Natural killer cell (primary cell): ENCODE measurements around the gene DUSP22. TPM values are rescaled to one million over a fixed set of nuclear protein-coding genes. Genes with fewer than 3 reads are reported as not detected.
"Not testable (repeated sequence)": the region's sequence is repeated elsewhere in the genome, so short reads cannot be mapped to it uniquely, and the experiment has no call there.

Experiments
- ATAC-seq, 3 donors: fragments of 150-1000 bp in 2 of 3; fragments of 200-7000 bp in 1 of 3; cut with Tn5 transposase; 1 replicate in 1 of 3; 2 replicates in 2 of 3; pipeline ENCODE4 v1.10.0; 2021; ENCODE audit warnings: mild to moderate bottlenecking in 2 of 3, moderate library complexity in 2 of 3
- DNase-seq, 2 donors: peaks; one replicate each; pipeline versions ENCODE4 v3.0.0 to v3.0.0-alpha.2; 2013 to 2021; ENCODE audit warnings: mixed read lengths in 1 of 2
- H3K27ac ChIP-seq: one replicate; pipeline ENCODE4 v1.5.1; 2013; ENCODE audit warnings: mild to moderate bottlenecking, low read length
- H3K27me3 ChIP-seq: one replicate; pipeline ENCODE4 v1.6.1; 2013; ENCODE audit warnings: low read length; ENCODE audit not compliant: control insufficient read depth, insufficient read depth
- H3K36me3 ChIP-seq: one replicate; pipeline ENCODE4 v1.6.1; 2013; ENCODE audit warnings: low read length; ENCODE audit not compliant: control insufficient read depth, insufficient read depth
- H3K4me1 ChIP-seq: one replicate; pipeline ENCODE4 v1.6.1; 2013; ENCODE audit warnings: low read length; ENCODE audit not compliant: control insufficient read depth, insufficient read depth
- H3K4me3 ChIP-seq: one replicate; pipeline ENCODE4 v1.5.1; 2013; ENCODE audit warnings: low read length
- H3K9me3 ChIP-seq: one replicate; pipeline ENCODE4 v1.6.1; 2013; ENCODE audit warnings: low read length; ENCODE audit not compliant: control insufficient read depth, insufficient read depth
- H3K27ac Mint-ChIP-seq, 2 donors: one replicate each; pipeline ENCODE4 v1.8.0; 2022; ENCODE audit warnings: mild to moderate bottlenecking in 2 of 2, mixed read lengths in 2 of 2, moderate library complexity in 1 of 2
- H3K27me3 Mint-ChIP-seq, 2 donors: one replicate each; pipeline ENCODE4 v1.8.0; 2022; ENCODE audit warnings: low read depth in 2 of 2, mixed read lengths in 2 of 2
- H3K36me3 Mint-ChIP-seq: one replicate; pipeline ENCODE4 v1.8.0; 2022; ENCODE audit warnings: mixed read lengths
- H3K4me1 Mint-ChIP-seq, 2 donors: one replicate each; pipeline ENCODE4 v1.8.0; 2022; ENCODE audit warnings: mixed read lengths in 2 of 2
- H3K4me3 Mint-ChIP-seq: one replicate; pipeline ENCODE4 v1.8.0; 2022; ENCODE audit warnings: mild to moderate bottlenecking, moderate library complexity, mixed read lengths
- H3K9me3 Mint-ChIP-seq, 2 donors: one replicate each; pipeline ENCODE4 v1.8.0; 2022; ENCODE audit warnings: mixed read lengths in 2 of 2
- WGBS: methylation state at CpG from one replicate; pipeline ENCODE4 v1.1.7; 2013; ENCODE audit warnings: missing lambda C conversion rate; ENCODE audit not compliant: insufficient coverage; 5-methylcytosine and 5-hydroxymethylcytosine counted together
- intact Hi-C: fragments of 100-400 bp; cut with micrococcal nuclease; formaldehyde crosslinking; loops from one replicate; pipeline ENCODE4 v1.14.2; 2022
- total RNA-seq, 4 donors: library from RNA; stranded (reverse); fragments of 120-200 nt in 1 of 4; gene quantifications; one replicate each; pipeline versions ENCODE4 v1.2.3 to v1.2.4, GENCODE V29; 2013 to 2022
- TF ChIP-seq, protein P1 (sequence below): fragments of 200-600 bp; IDR thresholded peaks from one replicate; pipeline ENCODE4 v1.8.0; 2022; ENCODE audit warnings: antibody characterized with exemption

DUSP22 gene, protein sequence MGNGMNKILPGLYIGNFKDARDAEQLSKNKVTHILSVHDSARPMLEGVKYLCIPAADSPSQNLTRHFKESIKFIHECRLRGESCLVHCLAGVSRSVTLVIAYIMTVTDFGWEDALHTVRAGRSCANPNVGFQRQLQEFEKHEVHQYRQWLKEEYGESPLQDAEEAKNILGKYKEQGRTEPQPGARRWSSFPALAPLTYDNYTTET
- total RNA-seq = 10 to 100 TPM; 50.4 to 61.5 (median 56.6) TPM
- 58.2 TPM for total RNA-seq (2013)

DNA sequence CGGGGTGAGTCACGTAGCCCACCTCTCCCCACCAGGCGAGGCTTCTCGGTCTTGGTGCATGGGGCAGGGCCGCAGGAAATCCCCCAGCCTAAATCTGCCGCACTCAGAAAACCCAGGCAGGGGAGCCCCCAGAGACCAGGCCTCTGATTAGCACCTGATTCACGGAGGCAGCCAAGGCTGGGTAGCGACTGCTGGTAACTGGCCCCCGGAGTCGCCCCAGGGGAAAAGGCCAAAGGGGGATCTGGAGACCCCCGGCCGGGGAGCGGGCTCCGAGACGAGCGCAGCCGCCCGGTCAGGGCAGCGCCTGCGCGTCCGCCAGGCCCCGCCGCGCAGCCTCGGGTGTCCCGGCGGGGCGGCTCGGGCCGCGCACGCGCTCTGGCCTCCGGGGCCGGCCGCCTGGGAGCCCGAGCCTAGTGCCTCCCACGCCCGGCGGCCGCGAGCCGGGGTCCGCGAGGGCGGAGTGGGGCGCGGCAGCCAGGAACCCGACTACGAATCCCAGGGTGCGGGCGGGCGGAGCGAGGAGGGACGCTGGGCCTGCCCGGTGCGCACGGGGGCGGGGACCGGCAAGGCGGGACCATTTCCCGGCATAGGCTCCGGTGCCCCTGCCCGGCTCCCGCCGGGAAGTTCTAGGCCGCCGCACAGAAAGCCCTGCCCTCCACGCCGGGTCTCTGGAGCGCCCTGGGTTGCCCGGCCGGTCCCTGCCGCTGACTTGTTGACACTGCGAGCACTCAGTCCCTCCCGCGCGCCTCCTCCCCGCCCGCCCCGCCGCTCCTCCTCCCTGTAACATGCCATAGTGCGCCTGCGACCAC, at the start of gene DUSP22:
TSS of gene DUSP22 (plus strand) at position 791 of the 809 bp plus-strand sequence. CDS start 53 bp downstream, outside the sequence.
- Histone ChIP-seq H3K4me1 (peaks cover 49% of the 10 kb centered on the region), H3K27me3 (no peaks in the 10 kb centered on the region), H3K27ac (peak within 1 kb of the TSS; percentile 98), H3K4me3 (peak within 1 kb of the TSS; percentile 52), H3K36me3 (no peaks in the 10 kb centered on the region), H3K9me3 (no peaks in the 10 kb centered on the region)
- H3K27ac Mint-ChIP-seq = peak within 1 kb of the TSS; percentile 92
- peak; percentile 66 to 74 (median 67) for ATAC-seq
- TF ChIP-seq, protein P1, sequence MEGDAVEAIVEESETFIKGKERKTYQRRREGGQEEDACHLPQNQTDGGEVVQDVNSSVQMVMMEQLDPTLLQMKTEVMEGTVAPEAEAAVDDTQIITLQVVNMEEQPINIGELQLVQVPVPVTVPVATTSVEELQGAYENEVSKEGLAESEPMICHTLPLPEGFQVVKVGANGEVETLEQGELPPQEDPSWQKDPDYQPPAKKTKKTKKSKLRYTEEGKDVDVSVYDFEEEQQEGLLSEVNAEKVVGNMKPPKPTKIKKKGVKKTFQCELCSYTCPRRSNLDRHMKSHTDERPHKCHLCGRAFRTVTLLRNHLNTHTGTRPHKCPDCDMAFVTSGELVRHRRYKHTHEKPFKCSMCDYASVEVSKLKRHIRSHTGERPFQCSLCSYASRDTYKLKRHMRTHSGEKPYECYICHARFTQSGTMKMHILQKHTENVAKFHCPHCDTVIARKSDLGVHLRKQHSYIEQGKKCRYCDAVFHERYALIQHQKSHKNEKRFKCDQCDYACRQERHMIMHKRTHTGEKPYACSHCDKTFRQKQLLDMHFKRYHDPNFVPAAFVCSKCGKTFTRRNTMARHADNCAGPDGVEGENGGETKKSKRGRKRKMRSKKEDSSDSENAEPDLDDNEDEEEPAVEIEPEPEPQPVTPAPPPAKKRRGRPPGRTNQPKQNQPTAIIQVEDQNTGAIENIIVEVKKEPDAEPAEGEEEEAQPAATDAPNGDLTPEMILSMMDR = no peak
- intact Hi-C loops = loop anchor here (1.0 to 5.0 kb wide), 5 partner anchors 56 to 200 kb away; no protein-coding TSS in a partner anchor
- H3K27me3 Mint-ChIP-seq = peaks cover 0 to 2% of the 10 kb centered on the region in 2 donors
- DNase-seq = peak; percentile 79 to 90
- WGBS = under 1% methylated on average over 85 of the region's 85 CpGs
- H3K4me3 Mint-ChIP-seq = peak within 1 kb of the TSS; percentile 92
- peaks cover 43 to 51% of the 10 kb centered on the region in 2 donors for H3K4me1 Mint-ChIP-seq
- no peaks in the 10 kb centered on the region for H3K36me3 Mint-ChIP-seq
- H3K9me3 Mint-ChIP-seq = no peaks in the 10 kb centered on the region

DNA sequence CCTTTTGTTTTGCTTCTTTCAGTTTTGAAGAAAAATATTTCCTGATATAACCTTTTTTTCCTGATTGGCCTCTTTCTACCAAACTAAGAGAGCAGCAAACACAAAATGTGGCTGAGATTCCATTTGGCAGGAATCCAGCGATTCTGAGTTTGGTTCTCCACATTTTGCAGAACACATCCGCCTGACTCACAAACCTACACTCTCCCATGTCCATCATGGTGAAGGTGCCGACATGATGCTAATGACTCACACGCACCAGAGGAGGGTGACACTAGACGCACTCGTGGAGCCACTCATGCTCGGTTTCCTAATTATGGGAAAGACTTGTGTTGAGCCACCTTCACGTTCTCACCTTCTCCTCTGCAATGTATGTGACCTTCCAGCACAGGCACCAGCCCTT, 45.9 kb upstream of the DUSP22 start:
- no peaks in the 10 kb centered on the region for H3K4me1 Mint-ChIP-seq
- TF ChIP-seq, protein P1 = no peak
- H3K4me3 ChIP-seq = no peak overlapping the region
- no peaks in the 10 kb centered on the region for H3K27me3 ChIP-seq
- intact Hi-C loops = no loop called here
- H3K36me3 ChIP-seq = no peaks in the 10 kb centered on the region
- no peaks in the 10 kb centered on the region for H3K36me3 Mint-ChIP-seq
- no peak overlapping the region for H3K27ac ChIP-seq
- DNase-seq (no peak), ATAC-seq (no peak)
- H3K4me1 ChIP-seq = no peaks in the 10 kb centered on the region
- WGBS = 93% methylated on average over 8 of the region's 8 CpGs
- no peak overlapping the region for H3K4me3 Mint-ChIP-seq
- H3K9me3 Mint-ChIP-seq = no peaks in the 10 kb centered on the region
- no peak overlapping the region for H3K27ac Mint-ChIP-seq
- no peaks in the 10 kb centered on the region for H3K9me3 ChIP-seq
- peaks cover 9 to 21% of the 10 kb centered on the region in 2 donors for H3K27me3 Mint-ChIP-seq

- Mint-ChIP-seq H3K36me3 (no peaks in the 10 kb centered on the region), H3K27ac (no peak overlapping the region), H3K27me3 (peaks cover 7 to 21% of the 10 kb centered on the region in 2 donors), H3K4me3 (no peak overlapping the region), H3K4me1 (peaks cover 0 to 6% of the 10 kb centered on the region in 2 donors), H3K9me3 (no peaks in the 10 kb centered on the region)
- TF ChIP-seq, protein P1 = no peak
- H3K9me3 ChIP-seq = no peaks in the 10 kb centered on the region
- ATAC-seq (no peak), DNase-seq (no peak)
- no peaks in the 10 kb centered on the region for H3K36me3 ChIP-seq
- H3K27me3 ChIP-seq = no peaks in the 10 kb centered on the region
- H3K4me3 ChIP-seq = no peak overlapping the region
- H3K27ac ChIP-seq = no peak overlapping the region
- intact Hi-C loops = no loop called here
- H3K4me1 ChIP-seq = no peaks in the 10 kb centered on the region
- whole genome bisulfite sequencing = 77% methylated on average over 5 of the region's 5 CpGs
These were observed 44.9 kb upstream of the DUSP22 start for GRCh38 chr6:247351-247750.

DNA sequence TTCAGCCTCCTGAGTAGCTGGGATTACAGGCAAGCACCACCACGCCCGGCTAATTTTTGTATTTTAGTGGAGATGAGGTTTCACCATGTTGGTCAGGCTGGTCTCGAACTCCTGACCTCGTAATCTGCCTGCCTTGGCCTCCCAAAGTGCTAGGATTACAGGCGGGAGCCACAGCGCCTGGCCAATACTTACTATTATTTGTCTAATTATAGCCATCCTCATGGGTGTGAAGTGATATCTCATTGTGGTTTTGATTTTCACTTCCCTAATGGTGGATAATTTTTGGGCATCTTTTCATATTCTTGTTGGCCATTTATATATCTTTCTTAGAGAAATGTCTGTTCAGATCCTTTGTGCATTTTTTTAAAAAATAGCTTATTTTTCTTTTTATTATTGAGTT, 44.2 kb upstream of the DUSP22 start:
- intact Hi-C loops, H3K4me1 ChIP-seq, H3K27ac ChIP-seq, H3K9me3 Mint-ChIP-seq, H3K36me3 Mint-ChIP-seq, H3K27ac Mint-ChIP-seq, H3K4me3 ChIP-seq, DNase-seq, H3K9me3 ChIP-seq, H3K27me3 ChIP-seq, H3K36me3 ChIP-seq, H3K4me3 Mint-ChIP-seq, ATAC-seq: not testable (repeated sequence)
- WGBS = 84% methylated on average over 6 of the region's 6 CpGs
- Mint-ChIP-seq H3K27me3 (peaks cover 7 to 15% of the 10 kb centered on the region in 2 donors), H3K4me1 (peaks cover 7 to 13% of the 10 kb centered on the region in 2 donors)
